PC-9 (cell line): ENCODE data around the gene LRIG1.

Experiments
- CTCF ChIP-seq: fragments of 200-600 bp; sonication (generic); conservative IDR thresholded peaks from 2 replicates; pipeline ENCODE4 v1.6.1; 2017; ENCODE audit warnings: mixed run types, antibody characterized with exemption, mild to moderate bottlenecking, moderate library complexity
- EZH2 ChIP-seq: fragments of 200-600 bp; sonication (generic); IDR thresholded peaks from 2 replicates; pipeline ENCODE4 v1.8.0; 2017; ENCODE audit warnings: antibody characterized with exemption, low read depth

GRCh38 chr3:66504850-66505641 lies 4.2 kb upstream of the LRIG1 start:
- TF ChIP-seq CTCF: no peak
- no peak for TF ChIP-seq EZH2
